GM19023 (cell line): ENCODE measurements around the gene LDHAL6A.
A peak's percentile ranks its signal among the peaks of the same experiment; 100 is the strongest.
"Not testable (repeated sequence)": the region's sequence is repeated elsewhere in the genome, so short reads cannot be mapped to it uniquely, and the experiment has no call there.

ENCODE experiments used
- ATAC-seq: cut with Tn5 transposase; IDR thresholded peaks from one replicate; pipeline ENCODE4 v1.9.1; 2021; ENCODE audit warnings: mild to moderate bottlenecking, moderate library complexity; ENCODE audit not compliant: unreplicated experiment

LDHAL6A gene

GRCh38 chr11:18455686-18456372, at the start of gene LDHAL6A:
LDHAL6A (plus strand) TSS chr11:18455856; CDS start chr11:18456681, 825 bp downstream.
- ATAC-seq = no peak

- ATAC-seq = not testable (repeated sequence)
Observed at GRCh38 chr11:18407400-18407799, 48.3 kb upstream of the LDHAL6A start.

DNA sequence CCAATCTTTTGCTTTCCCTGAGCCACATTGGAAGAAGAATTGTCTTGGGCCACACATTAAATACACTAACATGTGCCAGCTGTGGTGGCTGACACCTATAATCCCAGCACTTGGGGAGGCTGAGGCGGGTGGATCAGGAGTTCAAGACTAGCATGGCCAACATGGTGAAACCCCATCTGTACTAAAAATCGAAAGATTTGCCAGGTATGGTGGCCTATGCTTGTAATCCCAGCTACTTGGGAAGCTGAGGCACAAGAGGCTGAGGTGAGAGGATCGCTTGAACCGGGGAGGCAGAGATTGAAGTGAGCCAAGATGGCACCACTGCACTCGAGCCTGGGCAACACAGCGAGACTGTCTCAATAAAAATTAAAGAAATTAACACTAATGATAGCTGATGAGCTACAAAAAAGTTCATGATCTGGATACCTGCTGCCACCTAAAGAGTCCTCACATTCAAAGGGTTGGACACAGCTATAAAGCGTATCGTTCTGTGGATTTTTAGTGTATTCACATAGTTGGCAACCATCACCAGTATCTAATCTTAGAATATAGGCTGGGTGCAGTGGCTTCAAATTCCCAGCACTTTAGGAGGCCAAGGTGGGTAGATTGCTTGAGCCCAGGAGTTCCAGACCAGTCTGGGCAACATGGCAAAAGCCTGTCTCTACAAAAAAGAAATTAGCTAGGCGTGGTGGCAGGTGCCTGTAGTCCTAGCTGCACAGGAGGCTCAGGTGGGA, 46.9 kb upstream of the LDHAL6A start:
- no peak for ATAC-seq

DNA sequence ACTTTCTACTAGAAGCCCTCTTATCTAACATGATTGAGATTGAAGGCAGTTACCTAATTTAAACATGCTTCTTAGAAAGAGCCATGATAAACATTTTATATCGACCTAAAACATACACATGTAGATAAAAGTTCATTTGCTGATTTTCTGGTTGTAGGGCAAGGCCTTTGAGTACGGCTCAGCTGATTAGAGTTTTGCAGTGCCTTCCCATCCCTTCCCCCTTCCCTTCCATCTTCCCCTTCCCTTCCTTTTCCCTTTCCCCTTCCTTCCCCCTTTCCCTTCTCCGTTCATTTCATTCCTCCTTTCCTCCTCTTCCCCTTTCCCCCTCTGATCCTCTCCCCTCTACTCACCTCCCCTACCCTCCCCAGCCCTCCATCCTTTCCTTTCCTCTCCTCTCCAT, 39.2 kb upstream of the LDHAL6A start:
- no peak for ATAC-seq

GRCh38 chr11:18419040-18419439, 36.6 kb upstream of the LDHAL6A start:
- no peak for ATAC-seq

DNA sequence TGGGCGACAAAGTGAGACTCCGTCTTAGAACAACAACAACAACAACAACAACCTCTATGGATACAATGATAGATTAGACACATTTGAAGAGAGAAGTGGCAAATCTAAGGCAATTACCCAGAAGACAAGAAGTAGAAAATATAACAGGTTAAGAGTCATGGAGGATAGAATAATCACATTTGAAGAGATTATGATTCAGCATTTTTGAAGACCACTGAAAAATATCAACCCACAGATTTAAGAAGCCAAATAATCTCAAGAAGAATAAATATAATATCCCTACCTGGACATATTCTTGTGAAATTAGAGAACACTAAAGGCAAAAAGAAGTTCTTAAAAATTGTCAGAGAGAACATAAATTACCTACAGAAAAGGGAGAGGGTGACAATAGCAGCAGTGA, 35.6 kb upstream of the LDHAL6A start:
- no peak for ATAC-seq

DNA sequence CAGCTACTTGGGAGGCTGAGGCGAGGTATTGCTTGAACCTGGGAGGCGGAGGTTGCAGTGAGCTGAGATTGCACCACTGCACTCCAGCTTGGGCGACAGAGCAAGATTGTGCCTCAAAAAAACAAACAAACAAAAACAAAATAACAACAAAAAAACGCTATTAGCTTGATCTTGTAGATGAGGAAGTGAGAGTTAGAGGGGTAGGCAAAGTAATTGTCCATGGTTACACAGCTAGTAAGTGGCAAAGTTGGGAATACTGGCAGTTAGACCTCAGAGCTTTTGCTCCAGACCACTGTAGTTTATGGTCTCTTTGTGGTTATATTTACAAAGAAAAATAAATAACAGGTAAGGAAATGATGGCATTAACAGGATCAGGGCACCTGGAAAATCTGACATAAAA, 28.4 kb upstream of the LDHAL6A start:
- no peak for ATAC-seq

DNA sequence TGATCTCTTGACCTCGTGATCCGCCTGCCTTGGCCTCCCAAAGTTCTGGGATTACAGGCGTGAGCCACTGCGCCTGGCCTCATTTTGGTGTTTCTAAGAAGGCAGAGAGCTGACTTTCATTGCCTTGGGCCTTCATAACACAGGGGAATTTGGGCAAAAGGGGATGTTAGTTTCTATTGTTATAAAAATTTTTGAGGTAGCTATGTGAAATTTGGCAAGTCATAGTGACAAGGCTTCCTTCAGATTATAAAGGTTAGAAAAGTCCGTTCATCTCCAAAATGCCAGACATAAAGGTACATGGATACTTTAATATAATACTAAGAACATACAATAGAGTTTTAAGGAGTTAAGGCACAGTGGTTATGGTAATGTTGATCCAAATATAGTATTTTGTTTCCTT, 26.3 kb upstream of the LDHAL6A start:
- ATAC-seq = no peak

DNA sequence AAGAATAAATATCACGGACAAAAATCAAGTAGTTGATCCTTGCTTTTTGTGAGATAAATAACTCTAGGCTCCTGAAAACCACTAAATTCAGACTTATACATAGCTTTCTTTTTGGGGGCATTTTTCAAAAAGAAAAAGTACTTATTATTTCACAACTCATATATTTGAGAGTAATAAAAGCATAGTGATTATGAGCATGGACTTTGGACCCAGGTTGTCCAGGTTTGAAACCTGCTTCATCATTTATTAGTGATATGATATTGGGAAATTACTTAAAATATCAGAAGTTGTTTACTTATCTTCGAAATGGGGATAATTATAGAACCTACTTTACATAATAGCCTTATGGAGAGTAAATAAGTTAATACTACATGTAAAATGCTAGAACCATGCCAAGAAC, 17.0 kb upstream of the LDHAL6A start:
- ATAC-seq = no peak

DNA sequence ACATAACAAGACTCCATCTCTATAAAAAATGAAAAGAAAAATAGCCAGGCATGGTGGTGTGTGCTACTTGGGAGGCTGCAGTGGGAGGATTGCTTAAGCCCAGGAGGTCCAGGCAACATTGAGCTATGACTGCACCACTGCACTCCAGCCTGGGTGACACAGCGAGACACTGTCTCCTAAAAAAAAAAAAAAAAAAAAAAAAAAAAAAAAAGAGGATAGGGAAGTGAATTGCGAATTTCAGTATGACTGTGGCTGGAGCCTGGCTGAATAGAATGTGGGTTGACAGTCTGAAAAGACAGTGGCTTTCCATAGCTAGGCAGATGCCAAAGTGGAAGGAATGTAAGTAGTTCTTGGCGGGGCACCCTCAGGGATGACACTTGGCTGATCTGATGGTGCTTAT, 6.4 kb upstream of the LDHAL6A start:
- no peak for ATAC-seq

DNA sequence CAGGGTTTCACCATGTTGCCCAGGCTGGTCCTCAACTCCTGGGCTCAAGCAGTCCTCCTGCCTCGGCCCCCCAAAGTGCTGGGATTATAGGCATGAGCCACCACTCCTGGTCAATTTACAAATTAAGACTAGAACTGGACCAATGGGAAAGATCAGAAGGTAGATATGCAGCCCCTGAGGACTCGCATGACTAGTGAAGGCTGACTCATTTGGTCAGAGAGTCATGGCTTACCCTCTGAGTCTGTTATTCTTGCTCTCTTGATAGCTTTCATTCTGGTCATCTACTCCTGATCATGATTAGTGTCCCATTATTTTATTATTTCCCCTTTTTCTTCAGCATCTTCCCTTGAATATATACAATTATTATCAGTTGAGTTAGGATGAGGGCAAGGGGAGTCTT, 2.7 kb upstream of the LDHAL6A start:
- no peak for ATAC-seq

GRCh38 chr11:18457450-18457849, 1.8 kb downstream of the LDHAL6A start:
- no peak for ATAC-seq

DNA sequence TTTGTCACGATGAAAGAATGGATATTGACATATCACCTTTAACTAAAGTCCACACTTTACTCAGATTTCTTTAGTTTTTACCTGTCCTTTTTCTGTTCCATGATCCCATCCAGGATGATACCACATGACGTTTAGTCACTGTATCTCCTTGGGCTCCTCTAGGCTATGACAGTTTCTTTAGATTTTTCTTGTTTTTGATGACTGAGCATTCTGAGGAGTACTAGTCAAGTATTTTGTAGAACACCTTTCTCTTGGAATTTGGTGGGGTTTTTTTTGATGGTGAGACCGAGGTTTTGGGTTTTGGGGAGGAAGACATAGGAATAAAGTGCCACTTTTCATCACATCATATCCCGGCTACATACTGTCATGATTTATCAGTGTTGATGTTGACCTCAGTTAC, 4.0 kb downstream of the LDHAL6A start:
- ATAC-seq = no peak

DNA sequence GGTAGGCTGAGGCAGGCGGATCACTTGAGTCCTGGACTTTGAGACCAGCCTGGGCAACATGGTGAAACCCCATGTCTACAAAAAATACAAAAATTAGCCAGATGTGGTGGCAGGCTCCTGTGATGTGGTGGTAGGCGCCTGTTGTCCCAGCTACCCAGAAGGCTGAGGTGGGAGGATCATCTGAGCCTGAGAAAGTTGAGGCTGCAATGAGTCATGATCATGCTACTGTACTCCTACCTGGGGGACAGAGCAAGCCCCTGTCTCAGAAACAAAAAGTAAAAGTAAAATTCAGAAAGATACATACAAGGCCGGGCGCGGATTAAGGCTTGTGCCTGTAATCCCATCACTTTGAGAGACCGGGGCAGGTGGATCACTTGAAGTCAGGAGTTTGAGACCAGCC, 6.3 kb downstream of the LDHAL6A start:
- ATAC-seq = no peak

GRCh38 chr11:18463439-18463838, 7.8 kb downstream of the LDHAL6A start:
- no peak for ATAC-seq

- ATAC-seq = no peak
Observed at GRCh38 chr11:18466402-18466801, 10.7 kb downstream of the LDHAL6A start.

GRCh38 chr11:18468059-18468458, 12.4 kb downstream of the LDHAL6A start:
- ATAC-seq = no peak

DNA sequence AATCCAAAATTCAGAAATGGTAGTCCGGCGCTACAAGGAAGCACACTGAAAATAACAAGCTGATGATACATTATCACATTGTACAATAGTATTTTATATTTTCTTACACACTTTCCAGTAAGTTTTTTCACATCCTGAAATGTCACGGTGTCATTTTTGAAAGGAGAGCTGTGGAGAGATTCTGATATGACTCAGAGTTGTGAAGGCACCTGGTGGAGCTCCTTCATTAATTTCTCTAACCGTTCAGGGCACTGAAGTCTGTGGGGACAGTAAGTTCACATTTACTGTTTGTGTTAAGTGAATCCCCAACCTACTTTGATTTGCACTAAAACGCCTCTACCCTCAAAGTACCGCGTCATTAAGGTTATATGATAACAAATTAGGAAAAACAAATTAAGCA, 13.3 kb downstream of the LDHAL6A start:
- ATAC-seq = no peak

DNA sequence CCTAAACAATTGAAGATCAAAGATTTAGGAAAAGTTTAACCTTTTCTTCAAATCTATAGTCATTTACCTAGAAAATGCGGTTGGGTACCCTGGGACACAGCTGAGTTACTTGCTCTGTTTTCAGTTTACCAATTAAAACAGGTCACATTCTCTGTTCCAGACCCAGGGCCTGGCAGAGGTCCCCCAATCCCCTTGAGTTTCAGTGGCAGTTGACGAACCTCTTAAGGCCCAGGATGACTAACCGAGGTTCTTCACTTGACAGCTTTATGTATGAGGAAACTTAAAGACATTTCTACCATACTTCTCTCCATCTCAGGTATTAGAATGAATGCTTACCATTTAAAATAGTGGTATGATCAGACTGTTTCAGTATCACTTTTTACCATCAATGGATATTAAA, 16.3 kb downstream of the LDHAL6A start:
- peak; percentile 71 for ATAC-seq

DNA sequence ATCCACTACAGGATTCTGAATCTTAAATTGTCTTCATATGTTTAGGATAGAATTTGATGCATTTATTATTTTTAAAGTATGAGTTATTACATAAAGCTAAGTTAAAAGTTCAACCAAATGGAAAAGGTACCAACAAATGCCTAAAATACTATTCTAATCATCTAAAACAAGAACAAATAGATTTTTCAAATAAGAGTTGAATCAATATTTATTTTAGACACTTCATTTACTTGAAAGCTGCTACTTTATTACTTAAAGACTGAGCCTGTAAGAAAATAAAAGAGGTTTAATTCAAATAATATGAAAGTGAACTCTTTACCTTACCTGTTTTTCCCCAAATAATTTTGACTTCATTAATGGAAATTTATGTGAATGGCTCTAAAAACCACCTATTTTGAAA, 16.9 kb downstream of the LDHAL6A start:
- no peak for ATAC-seq

DNA sequence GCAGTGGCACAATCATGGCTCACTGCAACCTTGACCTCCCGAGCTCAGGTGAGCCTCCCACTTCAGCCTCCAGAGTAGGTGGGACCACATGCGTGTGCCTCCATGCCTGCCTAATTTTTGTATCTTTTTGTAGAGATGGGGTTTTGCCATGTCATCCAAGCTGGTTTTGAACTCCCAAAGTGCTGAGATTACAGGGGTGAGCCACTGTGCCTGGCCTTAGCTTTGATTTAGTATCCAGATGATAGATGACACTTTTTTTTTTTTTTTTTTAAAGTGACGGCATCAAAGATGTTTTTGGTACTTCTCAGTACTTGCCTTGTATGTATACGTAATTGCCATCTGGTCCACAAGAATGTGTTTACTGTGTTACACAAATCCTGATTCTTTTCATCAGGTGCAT, 23.4 kb downstream of the LDHAL6A start:
- ATAC-seq = no peak

DNA sequence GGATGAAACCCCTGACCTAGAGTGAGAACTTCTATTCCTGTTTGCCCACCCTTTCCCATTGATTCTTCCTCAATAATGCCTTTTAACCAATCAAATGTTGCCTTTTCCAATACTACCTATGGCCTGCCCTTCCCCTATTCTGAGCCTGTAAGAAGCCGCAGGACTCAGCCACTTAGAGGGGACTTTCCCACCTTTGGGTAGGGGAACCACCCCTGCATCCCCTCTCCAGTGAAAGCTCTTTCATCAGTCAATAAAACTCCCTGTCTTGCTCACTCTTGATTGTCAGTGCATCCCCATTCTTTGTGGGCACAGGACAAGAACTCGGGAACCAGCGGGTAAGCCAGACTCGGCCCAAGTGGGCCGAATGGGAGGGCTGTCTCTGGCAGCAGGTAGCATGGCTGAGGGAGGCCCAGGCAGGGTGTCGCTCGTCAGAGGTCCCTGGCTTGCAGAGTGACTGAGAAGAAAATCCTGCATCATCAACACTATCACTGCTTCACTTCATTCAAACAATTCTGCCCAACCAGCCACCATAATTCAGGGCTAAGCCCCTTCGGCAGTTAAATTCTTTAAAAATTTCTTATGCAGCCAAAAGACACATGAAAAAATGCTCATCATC, 30.4 kb downstream of the LDHAL6A start:
- peak; percentile 72 for ATAC-seq
